Measurements from ENCODE around the gene LRRC8D.

DNA sequence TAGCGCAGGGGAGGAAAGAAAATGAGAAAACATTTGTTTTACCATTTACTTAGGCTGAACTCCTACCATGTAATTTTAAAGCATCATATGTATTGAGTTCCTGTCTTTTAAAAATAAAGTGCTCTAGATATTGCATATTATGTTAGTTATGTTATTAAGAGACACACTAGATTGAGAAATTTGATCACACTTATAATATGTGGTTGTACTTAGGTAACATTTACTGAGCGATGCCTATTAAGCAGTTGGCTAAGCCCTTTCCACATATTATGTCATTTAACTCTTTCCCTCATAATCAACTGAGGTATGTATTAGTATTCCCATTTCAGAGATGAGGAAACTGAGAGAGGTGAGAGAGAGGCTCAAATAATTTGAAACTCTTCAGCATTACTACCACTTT is 4.5 kb upstream of the LRRC8D start:
- TF ChIP-seq, protein P1, sequence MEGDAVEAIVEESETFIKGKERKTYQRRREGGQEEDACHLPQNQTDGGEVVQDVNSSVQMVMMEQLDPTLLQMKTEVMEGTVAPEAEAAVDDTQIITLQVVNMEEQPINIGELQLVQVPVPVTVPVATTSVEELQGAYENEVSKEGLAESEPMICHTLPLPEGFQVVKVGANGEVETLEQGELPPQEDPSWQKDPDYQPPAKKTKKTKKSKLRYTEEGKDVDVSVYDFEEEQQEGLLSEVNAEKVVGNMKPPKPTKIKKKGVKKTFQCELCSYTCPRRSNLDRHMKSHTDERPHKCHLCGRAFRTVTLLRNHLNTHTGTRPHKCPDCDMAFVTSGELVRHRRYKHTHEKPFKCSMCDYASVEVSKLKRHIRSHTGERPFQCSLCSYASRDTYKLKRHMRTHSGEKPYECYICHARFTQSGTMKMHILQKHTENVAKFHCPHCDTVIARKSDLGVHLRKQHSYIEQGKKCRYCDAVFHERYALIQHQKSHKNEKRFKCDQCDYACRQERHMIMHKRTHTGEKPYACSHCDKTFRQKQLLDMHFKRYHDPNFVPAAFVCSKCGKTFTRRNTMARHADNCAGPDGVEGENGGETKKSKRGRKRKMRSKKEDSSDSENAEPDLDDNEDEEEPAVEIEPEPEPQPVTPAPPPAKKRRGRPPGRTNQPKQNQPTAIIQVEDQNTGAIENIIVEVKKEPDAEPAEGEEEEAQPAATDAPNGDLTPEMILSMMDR (conservative IDR thresholded peaks at IDR 0.05; ENCODE audit: low read length) = no peak
- TF ChIP-seq EZH2phosphoT487 (IDR thresholded peaks at IDR 0.05; ENCODE audit: borderline replicate concordance) = no peak
